SK-N-SH (cell line): Measurements from ENCODE around the gene ACE. TPM values are rescaled to one million over a fixed set of nuclear protein-coding genes. Genes with fewer than 3 reads are reported as not detected.
"Not testable (repeated sequence)": the region's sequence is repeated elsewhere in the genome, so short reads cannot be mapped to it uniquely, and the experiment has no call there.

Source experiments
- CTCF ChIA-PET: fragments of 300-600, 350-600 bp; formaldehyde crosslinking; extraction: SDS; loops from one replicate; lab custom pipeline; 2021; lab: Yijun Ruan, JAX
- POLR2A ChIA-PET: fragments of 350-600 bp; sonication (Branson Sonifier 250); formaldehyde crosslinking; extraction: SDS; loops from one replicate; lab custom pipeline; 2020; ENCODE audit warnings: antibody characterized with exemption, inconsistent platforms; lab: Yijun Ruan, JAX
- DNase-seq: peaks from one replicate; pipeline ENCODE4 v3.0.0; 2012
- H2AFZ ChIP-seq: fragments of 200-600 bp; sonication (generic); 2 replicates; pipeline ENCODE4 v1.8.1; 2016; ENCODE audit warnings: antibody characterized with exemption, mild to moderate bottlenecking, low read depth
- H3F3A ChIP-seq: fragments of 200-600 bp; sonication (generic); replicated peaks from 2 replicates; pipeline ENCODE3; 2016; ENCODE audit warnings: antibody characterized with exemption, mild to moderate bottlenecking; ENCODE audit not compliant: insufficient read depth
- H3K27ac ChIP-seq, 2 experiments: fragments of 200-500 bp in 1 of 2; fragments of 200-600 bp in 1 of 2; sonication (Bioruptor generic) in 1 of 2; sonication (generic), shearing (Covaris generic) in 1 of 2; 2 replicates each; pipeline versions ENCODE4 v1.5.1 to v1.6.1; 2014 to 2016; ENCODE audit warnings: low read depth in 2 of 2, inconsistent platforms in 1 of 2, low read length in 1 of 2, mild to moderate bottlenecking in 1 of 2, mixed read lengths in 1 of 2
- H3K27me3 ChIP-seq: fragments of 200-600 bp; sonication (generic), shearing (Covaris generic); 2 replicates; pipeline ENCODE4 v1.6.1; 2016; ENCODE audit warnings: mixed run types; ENCODE audit not compliant: insufficient read depth
- H3K36me3 ChIP-seq, 2 experiments: fragments of 200-500 bp in 1 of 2; fragments of 200-600 bp in 1 of 2; sonication (Bioruptor generic) in 1 of 2; sonication (generic) in 1 of 2; replicated peaks in 1 of 2; 2 replicates each; pipeline versions ENCODE3 to v1.5.1; 2014 to 2016; ENCODE audit warnings: low read length in 1 of 2, mild to moderate bottlenecking in 1 of 2; ENCODE audit not compliant: insufficient read depth in 2 of 2, control insufficient read depth in 1 of 2
- H3K4me1 ChIP-seq, 2 experiments: fragments of 200-500 bp in 1 of 2; fragments of 200-600 bp in 1 of 2; sonication (Bioruptor generic) in 1 of 2; sonication (generic), shearing (Covaris generic) in 1 of 2; 2 replicates each; pipeline versions ENCODE4 v1.5.1 to v1.6.1; 2014 to 2016; ENCODE audit warnings: low read depth in 1 of 2, low read length in 1 of 2, mixed run types in 1 of 2; ENCODE audit not compliant: insufficient read depth in 2 of 2, control insufficient read depth in 1 of 2
- H3K4me2 ChIP-seq: fragments of 200-600 bp; sonication (generic), shearing (Covaris generic); 2 replicates; pipeline ENCODE4 v1.6.1; 2017; ENCODE audit warnings: mixed run types
- H3K4me3 ChIP-seq, 2 experiments: fragments of 200-500 bp in 1 of 2; fragments of 200-600 bp in 1 of 2; sonication (Bioruptor generic) in 1 of 2; sonication (generic), shearing (Covaris generic) in 1 of 2; 2 replicates each; pipeline versions ENCODE4 v1.5.1 to v1.8.1; 2014 to 2016; ENCODE audit warnings: low read depth in 2 of 2, inconsistent platforms in 1 of 2, low read length in 1 of 2, mild to moderate bottlenecking in 1 of 2, mixed read lengths in 1 of 2, moderate library complexity in 1 of 2
- H3K79me2 ChIP-seq: fragments of 200-600 bp; sonication (generic); 2 replicates; pipeline ENCODE4 v1.8.1; 2017; ENCODE audit warnings: mild to moderate bottlenecking; ENCODE audit not compliant: insufficient read depth
- H3K9ac ChIP-seq: fragments of 200-600 bp; sonication (generic); 2 replicates; pipeline ENCODE4 v1.6.1; 2017; ENCODE audit warnings: mixed run types
- H3K9me2 ChIP-seq: fragments of 200-600 bp; sonication (generic); 2 replicates; pipeline ENCODE4 v1.6.1; 2017; ENCODE audit warnings: mixed run types
- H3K9me3 ChIP-seq: fragments of 200-600 bp; sonication (generic); 2 replicates; pipeline ENCODE4 v1.6.1; 2017; ENCODE audit warnings: mixed run types, mild to moderate bottlenecking, moderate library complexity
- H4K20me1 ChIP-seq: fragments of 200-600 bp; sonication (generic); 2 replicates; pipeline ENCODE4 v1.6.1; 2017; ENCODE audit warnings: mild to moderate bottlenecking, mixed run types; ENCODE audit not compliant: insufficient read depth
- ELF1 ChIP-seq: IDR thresholded peaks from 2 replicates; pipeline ENCODE4 v1.4.0; 2012
- FOXJ3 ChIP-seq: sonication (generic); formaldehyde crosslinking; IDR thresholded peaks from 2 replicates; pipeline ENCODE4 v1.5.1; 2020; ENCODE audit warnings: mild to moderate bottlenecking, missing genetic modification reagents
- GABPA ChIP-seq: IDR thresholded peaks from 2 replicates; pipeline ENCODE4 v1.4.0; 2012; ENCODE audit warnings: low read depth, mild to moderate bottlenecking
- MEF2A ChIP-seq: IDR thresholded peaks from 2 replicates; pipeline ENCODE4 v1.4.0; 2012; ENCODE audit warnings: low read depth, borderline replicate concordance
- MXI1 ChIP-seq: IDR thresholded peaks from 2 replicates; pipeline ENCODE4 v1.6.1; 2012; ENCODE audit warnings: mild to moderate bottlenecking, low read depth, low read length, improper control_type of control experiment
- RCOR1 ChIP-seq: fragments of 150-350 bp; IDR thresholded peaks from 2 replicates; pipeline ENCODE4 v1.6.1; 2017; ENCODE audit warnings: antibody characterized with exemption, low read length
- RFX5 ChIP-seq: IDR thresholded peaks from 2 replicates; pipeline ENCODE4 v1.6.1; 2012; ENCODE audit warnings: mild to moderate bottlenecking, improper control_type of control experiment, low read length
- RXRA ChIP-seq: IDR thresholded peaks from 2 replicates; pipeline ENCODE4 v1.4.0; 2012; ENCODE audit warnings: low read depth, mild to moderate bottlenecking, borderline replicate concordance
- TAF1 ChIP-seq: IDR thresholded peaks from 2 replicates; pipeline ENCODE4 v1.6.1; 2012; ENCODE audit warnings: low read depth, mild to moderate bottlenecking, low read length, moderate library complexity, borderline replicate concordance
- USF2 ChIP-seq: fragments of 150-350 bp; IDR thresholded peaks from 2 replicates; pipeline ENCODE4 v1.6.1; 2017; ENCODE audit warnings: antibody characterized with exemption, low read length, low read depth, borderline replicate concordance
- YY1 ChIP-seq: IDR thresholded peaks from 2 replicates; pipeline ENCODE4 v1.4.0; 2012; ENCODE audit warnings: low read depth, mild to moderate bottlenecking
- WGBS: methylation state at CpG from one replicate; pipeline ENCODE4 v1.1.6; 2017; ENCODE audit warnings: low lambda C conversion rate; 5-methylcytosine and 5-hydroxymethylcytosine counted together
- polyA plus RNA-seq, 3 experiments: library from polyadenylated mRNA; depleted of rRNA; stranded (reverse); fragments of >200 nt; gene quantifications; 2 replicates each; pipeline ENCODE4 v1.2.3, GENCODE V29; 2012
- TF ChIP-seq, protein P1 (sequence below): IDR thresholded peaks from 2 replicates; pipeline ENCODE4; 2012
- TF ChIP-seq, protein P2 (sequence below): IDR thresholded peaks from 2 replicates; pipeline ENCODE4 v1.6.1; 2012; ENCODE audit warnings: mild to moderate bottlenecking, low read depth, low read length, moderate library complexity
- TF ChIP-seq, protein P3 (sequence below): IDR thresholded peaks from 2 replicates; pipeline ENCODE4 v1.4.0; 2012; ENCODE audit warnings: low read depth, borderline replicate concordance
- TF ChIP-seq, protein P4 (sequence below): fragments of 200-600 bp; sonication (generic); IDR thresholded peaks from 2 replicates; pipeline ENCODE4 v1.6.1; 2017; ENCODE audit warnings: antibody characterized with exemption, mild to moderate bottlenecking, moderate library complexity

ACE gene
- polyA plus RNA-seq, 1 of the 3 experiments (the other 2 are of a cell fraction), result 12.1 TPM

DNA sequence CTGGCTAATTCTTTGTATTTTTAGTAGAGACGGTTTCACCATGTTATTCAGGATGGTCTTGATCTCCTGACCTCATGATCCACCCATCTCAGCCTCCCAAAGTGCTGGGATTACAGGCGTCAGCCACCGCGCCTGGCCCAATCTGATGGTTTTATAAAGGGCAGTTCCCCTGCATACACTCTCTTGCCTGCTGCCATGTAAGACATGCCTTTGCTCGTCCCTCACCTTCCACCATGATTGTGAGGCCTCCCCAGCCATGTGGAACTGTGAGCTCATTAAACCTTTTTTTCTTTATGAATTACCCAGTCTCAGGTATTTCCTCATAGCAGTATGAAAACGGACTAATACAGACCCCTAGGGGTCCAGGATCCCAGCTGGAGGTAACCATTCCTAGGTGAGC lies 8.8 kb upstream of the ACE start:
- not testable (repeated sequence) for DNase-seq, H3K36me3 ChIP-seq, H3K4me1 ChIP-seq, H3K4me2 ChIP-seq, H3K9ac ChIP-seq, H3K27ac ChIP-seq, H3K9me2 ChIP-seq, H3K79me2 ChIP-seq, H3K4me3 ChIP-seq, H2AFZ ChIP-seq, H3K27me3 ChIP-seq, H4K20me1 ChIP-seq, H3F3A ChIP-seq, H3K9me3 ChIP-seq
- 90% methylated on average over 6 of the region's 6 CpGs for WGBS
- ChIA-PET POLR2A (interaction anchor here (1.8 kb wide), 1 partner anchor 9 kb away, joined by 8 read pairs; the partner anchor contains the start of gene ACE), CTCF (interaction anchor here (0.6 to 7.1 kb wide), 5 partner anchors 8 to 180 kb away, joined by 3 to 35 read pairs (median 3); partner anchors contain the start of gene ACE)

DNA sequence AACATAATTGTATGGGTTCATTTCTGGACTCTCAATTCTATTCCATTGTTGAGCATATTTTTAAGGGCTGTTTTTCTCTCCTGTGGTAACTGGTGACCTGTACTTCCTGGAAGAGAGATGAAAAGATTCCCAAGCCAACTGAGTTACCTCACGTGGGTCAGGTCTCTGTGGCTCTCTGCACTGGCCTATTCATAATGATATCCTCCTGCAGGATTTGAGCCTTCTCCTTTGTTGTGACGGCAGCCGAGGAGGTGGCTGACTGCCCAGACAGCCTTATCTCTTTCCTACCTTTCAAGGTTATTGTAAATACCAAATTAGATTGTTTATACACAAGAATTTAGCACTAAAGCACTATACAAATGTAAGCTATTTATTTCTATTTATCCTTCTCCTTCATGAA lies 2.7 kb upstream of the ACE start:
- CTCF ChIA-PET, result interaction anchor here (6.6 to 13.7 kb wide), 2 partner anchors 21 to 40 kb away, joined by 71 to 708 read pairs; partner anchors contain the start of gene CYB561
- Histone ChIP-seq H3K9me3 (no peaks in the 10 kb centered on the region), H3K4me2 (no peak overlapping the region), H4K20me1 (no peaks in the 10 kb centered on the region), H3K9ac (no peak overlapping the region), H3K4me3 (no peak overlapping the region), H3K79me2 (no peaks in the 10 kb centered on the region), H3K4me1 (peaks cover 9 to 42% of the 10 kb centered on the region in 2 experiments), H3K27ac (peak overlapping the region in 1 of 2 experiments; percentile 86; a peak in 2 of 4 replicates), H2AFZ (no peak overlapping the region), H3K27me3 (no peaks in the 10 kb centered on the region), H3F3A (peaks cover 10% of the 10 kb centered on the region)
- 46% methylated on average over 3 of the region's 3 CpGs for WGBS
- DNase-seq, result no peak
- POLR2A ChIA-PET, result interaction anchor here (8.3 to 9.6 kb wide), 2 partner anchors 30 to 45 kb away, joined by 193 to 212 read pairs; partner anchors contain the start of gene CYB561
- TF ChIP-seq, protein P1, sequence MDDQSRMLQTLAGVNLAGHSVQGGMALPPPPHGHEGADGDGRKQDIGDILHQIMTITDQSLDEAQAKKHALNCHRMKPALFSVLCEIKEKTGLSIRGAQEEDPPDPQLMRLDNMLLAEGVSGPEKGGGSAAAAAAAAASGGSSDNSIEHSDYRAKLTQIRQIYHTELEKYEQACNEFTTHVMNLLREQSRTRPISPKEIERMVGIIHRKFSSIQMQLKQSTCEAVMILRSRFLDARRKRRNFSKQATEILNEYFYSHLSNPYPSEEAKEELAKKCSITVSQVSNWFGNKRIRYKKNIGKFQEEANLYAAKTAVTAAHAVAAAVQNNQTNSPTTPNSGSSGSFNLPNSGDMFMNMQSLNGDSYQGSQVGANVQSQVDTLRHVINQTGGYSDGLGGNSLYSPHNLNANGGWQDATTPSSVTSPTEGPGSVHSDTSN, result no peak
- TF ChIP-seq USF2, result no peak
- TF ChIP-seq, protein P2, sequence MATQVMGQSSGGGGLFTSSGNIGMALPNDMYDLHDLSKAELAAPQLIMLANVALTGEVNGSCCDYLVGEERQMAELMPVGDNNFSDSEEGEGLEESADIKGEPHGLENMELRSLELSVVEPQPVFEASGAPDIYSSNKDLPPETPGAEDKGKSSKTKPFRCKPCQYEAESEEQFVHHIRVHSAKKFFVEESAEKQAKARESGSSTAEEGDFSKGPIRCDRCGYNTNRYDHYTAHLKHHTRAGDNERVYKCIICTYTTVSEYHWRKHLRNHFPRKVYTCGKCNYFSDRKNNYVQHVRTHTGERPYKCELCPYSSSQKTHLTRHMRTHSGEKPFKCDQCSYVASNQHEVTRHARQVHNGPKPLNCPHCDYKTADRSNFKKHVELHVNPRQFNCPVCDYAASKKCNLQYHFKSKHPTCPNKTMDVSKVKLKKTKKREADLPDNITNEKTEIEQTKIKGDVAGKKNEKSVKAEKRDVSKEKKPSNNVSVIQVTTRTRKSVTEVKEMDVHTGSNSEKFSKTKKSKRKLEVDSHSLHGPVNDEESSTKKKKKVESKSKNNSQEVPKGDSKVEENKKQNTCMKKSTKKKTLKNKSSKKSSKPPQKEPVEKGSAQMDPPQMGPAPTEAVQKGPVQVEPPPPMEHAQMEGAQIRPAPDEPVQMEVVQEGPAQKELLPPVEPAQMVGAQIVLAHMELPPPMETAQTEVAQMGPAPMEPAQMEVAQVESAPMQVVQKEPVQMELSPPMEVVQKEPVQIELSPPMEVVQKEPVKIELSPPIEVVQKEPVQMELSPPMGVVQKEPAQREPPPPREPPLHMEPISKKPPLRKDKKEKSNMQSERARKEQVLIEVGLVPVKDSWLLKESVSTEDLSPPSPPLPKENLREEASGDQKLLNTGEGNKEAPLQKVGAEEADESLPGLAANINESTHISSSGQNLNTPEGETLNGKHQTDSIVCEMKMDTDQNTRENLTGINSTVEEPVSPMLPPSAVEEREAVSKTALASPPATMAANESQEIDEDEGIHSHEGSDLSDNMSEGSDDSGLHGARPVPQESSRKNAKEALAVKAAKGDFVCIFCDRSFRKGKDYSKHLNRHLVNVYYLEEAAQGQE, result no peak
- TF ChIP-seq MEF2A, result no peak
- TF ChIP-seq FOXJ3, result no peak
- TF ChIP-seq GABPA, result no peak
- TF ChIP-seq, protein P3, sequence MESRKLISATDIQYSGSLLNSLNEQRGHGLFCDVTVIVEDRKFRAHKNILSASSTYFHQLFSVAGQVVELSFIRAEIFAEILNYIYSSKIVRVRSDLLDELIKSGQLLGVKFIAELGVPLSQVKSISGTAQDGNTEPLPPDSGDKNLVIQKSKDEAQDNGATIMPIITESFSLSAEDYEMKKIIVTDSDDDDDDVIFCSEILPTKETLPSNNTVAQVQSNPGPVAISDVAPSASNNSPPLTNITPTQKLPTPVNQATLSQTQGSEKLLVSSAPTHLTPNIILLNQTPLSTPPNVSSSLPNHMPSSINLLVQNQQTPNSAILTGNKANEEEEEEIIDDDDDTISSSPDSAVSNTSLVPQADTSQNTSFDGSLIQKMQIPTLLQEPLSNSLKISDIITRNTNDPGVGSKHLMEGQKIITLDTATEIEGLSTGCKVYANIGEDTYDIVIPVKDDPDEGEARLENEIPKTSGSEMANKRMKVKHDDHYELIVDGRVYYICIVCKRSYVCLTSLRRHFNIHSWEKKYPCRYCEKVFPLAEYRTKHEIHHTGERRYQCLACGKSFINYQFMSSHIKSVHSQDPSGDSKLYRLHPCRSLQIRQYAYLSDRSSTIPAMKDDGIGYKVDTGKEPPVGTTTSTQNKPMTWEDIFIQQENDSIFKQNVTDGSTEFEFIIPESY, result no peak
- no peak for TF ChIP-seq ELF1
- 0 out of 2 replicates have a peak, but pooled peaks have one; percentile 37 for TF ChIP-seq RFX5
- 0 out of 2 replicates have a peak, but pooled peaks have one; percentile 21 for TF ChIP-seq MXI1
- TF ChIP-seq TAF1, result no peak
- TF ChIP-seq YY1, result no peak
- TF ChIP-seq, protein P4, sequence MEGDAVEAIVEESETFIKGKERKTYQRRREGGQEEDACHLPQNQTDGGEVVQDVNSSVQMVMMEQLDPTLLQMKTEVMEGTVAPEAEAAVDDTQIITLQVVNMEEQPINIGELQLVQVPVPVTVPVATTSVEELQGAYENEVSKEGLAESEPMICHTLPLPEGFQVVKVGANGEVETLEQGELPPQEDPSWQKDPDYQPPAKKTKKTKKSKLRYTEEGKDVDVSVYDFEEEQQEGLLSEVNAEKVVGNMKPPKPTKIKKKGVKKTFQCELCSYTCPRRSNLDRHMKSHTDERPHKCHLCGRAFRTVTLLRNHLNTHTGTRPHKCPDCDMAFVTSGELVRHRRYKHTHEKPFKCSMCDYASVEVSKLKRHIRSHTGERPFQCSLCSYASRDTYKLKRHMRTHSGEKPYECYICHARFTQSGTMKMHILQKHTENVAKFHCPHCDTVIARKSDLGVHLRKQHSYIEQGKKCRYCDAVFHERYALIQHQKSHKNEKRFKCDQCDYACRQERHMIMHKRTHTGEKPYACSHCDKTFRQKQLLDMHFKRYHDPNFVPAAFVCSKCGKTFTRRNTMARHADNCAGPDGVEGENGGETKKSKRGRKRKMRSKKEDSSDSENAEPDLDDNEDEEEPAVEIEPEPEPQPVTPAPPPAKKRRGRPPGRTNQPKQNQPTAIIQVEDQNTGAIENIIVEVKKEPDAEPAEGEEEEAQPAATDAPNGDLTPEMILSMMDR, result no peak
- no peak for TF ChIP-seq RXRA
- no peak for TF ChIP-seq RCOR1
- TF ChIP-seq, all 33 proteins: peak for 2
- Histone ChIP-seq H3K9me2 (no peaks in the 10 kb centered on the region), H3K36me3 (no peaks in the 10 kb centered on the region)
